ENCODE measurements around the gene DUSP22.

GRCh38 chr6:341914-342831 lies 49.9 kb downstream of the DUSP22 start:
- TF ChIP-seq EZH2 (IDR thresholded peaks at IDR 0.05): no peak
- no peak for TF ChIP-seq CTCF (IDR thresholded peaks at IDR 0.05)
